ENCODE measurements around the gene LPP. TPM values are rescaled to one million over a fixed set of nuclear protein-coding genes. Genes with fewer than 3 reads are reported as not detected.

LPP gene
- total RNA-seq, 4 donors from 2014 or later: 109 to 170 (median 132) TPM

DNA sequence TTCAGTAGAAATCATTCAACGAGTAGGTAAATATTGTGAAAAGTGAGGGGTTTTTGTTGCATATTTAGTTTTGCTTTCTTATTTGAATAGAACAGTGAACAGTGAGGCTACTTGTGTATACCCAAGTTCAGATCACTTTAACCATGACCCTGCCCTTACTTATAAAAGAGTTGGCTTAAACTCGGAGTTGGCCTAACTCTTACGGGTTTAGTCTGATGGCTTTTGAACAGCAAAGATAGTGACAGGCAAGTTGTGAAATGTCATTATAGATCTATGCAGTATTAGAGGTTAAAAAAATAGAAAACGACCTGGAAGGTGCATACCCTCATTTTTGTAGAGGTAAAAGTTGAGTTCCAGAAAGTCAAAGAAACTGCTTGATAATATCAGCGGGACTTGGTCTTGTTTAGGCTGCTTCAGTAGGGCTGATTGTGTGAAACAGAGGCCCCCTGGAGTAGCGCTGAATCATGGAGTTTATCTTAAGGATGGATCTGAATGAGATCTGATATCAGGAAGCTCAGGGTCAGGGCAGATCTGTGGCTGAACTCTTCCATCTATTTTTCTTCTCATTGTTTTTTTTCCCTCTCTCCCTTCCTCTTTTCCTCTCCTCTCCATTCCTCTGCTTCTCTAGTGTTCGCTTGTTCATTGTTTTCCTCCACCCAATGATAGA lies 359.8 kb downstream of the LPP start:
- no peak overlapping the region for H3K4me3 ChIP-seq
- TF ChIP-seq, protein P1, sequence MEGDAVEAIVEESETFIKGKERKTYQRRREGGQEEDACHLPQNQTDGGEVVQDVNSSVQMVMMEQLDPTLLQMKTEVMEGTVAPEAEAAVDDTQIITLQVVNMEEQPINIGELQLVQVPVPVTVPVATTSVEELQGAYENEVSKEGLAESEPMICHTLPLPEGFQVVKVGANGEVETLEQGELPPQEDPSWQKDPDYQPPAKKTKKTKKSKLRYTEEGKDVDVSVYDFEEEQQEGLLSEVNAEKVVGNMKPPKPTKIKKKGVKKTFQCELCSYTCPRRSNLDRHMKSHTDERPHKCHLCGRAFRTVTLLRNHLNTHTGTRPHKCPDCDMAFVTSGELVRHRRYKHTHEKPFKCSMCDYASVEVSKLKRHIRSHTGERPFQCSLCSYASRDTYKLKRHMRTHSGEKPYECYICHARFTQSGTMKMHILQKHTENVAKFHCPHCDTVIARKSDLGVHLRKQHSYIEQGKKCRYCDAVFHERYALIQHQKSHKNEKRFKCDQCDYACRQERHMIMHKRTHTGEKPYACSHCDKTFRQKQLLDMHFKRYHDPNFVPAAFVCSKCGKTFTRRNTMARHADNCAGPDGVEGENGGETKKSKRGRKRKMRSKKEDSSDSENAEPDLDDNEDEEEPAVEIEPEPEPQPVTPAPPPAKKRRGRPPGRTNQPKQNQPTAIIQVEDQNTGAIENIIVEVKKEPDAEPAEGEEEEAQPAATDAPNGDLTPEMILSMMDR (IDR thresholded peaks at IDR 0.05): no peak
- no peak for TF ChIP-seq POLR2A (IDR thresholded peaks at IDR 0.05)
- H3K27me3 ChIP-seq: no peaks in the 10 kb centered on the region
- no peaks in the 10 kb centered on the region for H3K9me3 ChIP-seq
- no peak overlapping the region for H3K27ac ChIP-seq
- no peaks in the 10 kb centered on the region for H3K36me3 ChIP-seq
- no peak for DNase-seq
- no peaks in the 10 kb centered on the region for H3K4me1 ChIP-seq

DNA sequence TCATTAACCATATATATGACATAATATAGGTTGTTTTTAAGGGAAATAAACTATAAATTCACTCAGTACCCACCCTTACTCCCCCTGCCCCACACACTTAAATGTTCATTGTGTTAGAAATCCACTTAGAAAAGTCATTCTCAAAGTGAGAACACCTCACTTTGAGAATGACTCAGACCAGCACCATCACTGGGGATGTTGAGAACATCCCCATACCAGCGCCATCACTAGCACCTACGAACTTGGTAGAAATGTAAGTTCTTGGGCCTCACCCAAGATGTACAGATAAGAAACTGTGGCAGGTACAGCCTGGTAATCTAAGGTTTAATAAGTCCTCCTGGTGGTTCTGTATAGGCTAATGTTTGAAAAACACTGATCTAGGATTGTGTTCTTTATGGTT lies 362.6 kb downstream of the LPP start:
- no peak overlapping the region for H3K4me3 ChIP-seq
- no peaks in the 10 kb centered on the region for H3K4me1 ChIP-seq
- H3K9me3 ChIP-seq: no peaks in the 10 kb centered on the region
- TF ChIP-seq, protein P1 (IDR thresholded peaks at IDR 0.05): no peak
- H3K36me3 ChIP-seq: no peaks in the 10 kb centered on the region
- no peak for DNase-seq
- H3K27ac ChIP-seq: no peak overlapping the region
- H3K27me3 ChIP-seq: no peaks in the 10 kb centered on the region

DNA sequence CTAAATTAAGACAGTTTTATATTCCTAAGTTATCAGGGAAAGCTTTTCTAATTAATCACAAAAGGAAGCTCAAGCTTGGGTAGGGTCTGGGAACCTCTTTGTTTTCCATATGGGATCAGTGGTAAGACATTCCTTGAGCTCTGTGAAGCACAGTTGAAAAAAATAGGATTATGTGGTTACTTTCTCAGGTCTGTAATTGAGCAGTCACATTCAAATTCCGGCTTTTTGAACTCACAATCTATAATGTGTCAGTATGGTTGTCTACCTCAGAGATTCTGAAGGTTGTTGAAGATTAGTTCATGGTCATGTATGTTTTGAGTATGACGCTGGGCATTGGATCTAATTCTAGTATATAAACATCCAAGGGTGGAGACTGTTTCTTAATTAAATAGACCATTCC lies 364.5 kb downstream of the LPP start:
- no peak for TF ChIP-seq POLR2A (IDR thresholded peaks at IDR 0.05)
- TF ChIP-seq, protein P1 (IDR thresholded peaks at IDR 0.05): no peak
- H3K27me3 ChIP-seq: no peaks in the 10 kb centered on the region
- H3K9me3 ChIP-seq: no peaks in the 10 kb centered on the region

DNA sequence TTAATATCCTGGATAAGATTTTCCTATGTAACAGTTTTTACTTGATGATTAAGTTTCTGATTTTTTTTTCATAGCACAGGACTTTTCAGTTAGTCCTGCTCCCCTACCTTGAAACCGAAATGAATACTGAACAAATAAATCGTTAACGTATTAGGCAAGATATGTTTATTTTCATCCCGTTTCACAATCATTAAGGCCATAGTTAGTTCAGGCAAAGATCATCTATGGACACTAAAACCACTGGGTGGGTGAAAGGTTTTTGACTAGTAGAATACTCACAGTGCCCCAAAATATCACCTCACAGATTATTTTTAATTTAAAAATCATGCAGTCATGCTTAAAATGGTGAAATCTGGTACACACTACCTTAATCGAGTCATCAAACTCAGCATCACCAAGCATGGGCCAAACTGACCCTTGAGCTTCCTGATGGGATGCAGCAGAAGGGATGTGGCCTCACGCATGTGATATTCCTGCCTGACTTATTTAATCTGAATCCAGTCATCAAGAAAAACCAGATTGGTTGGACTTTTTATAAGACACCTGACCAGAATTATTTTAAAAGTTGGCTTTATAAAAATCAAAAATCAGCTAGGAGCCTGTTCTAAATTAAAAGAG lies 365.0 kb downstream of the LPP start:
- Histone ChIP-seq H3K27ac (no peak overlapping the region), H3K4me1 (no peaks in the 10 kb centered on the region), H3K9me3 (no peaks in the 10 kb centered on the region), H3K36me3 (no peaks in the 10 kb centered on the region), H3K4me3 (no peak overlapping the region), H3K27me3 (no peaks in the 10 kb centered on the region)
- no peak for DNase-seq
- TF ChIP-seq POLR2A (IDR thresholded peaks at IDR 0.05): no peak
- TF ChIP-seq, protein P1 (IDR thresholded peaks at IDR 0.05): no peak

More for the DNA sequence above, 364.5 kb downstream of the LPP start:
- DNase-seq: no peak
- H3K4me1 ChIP-seq: no peaks in the 10 kb centered on the region
- no peak overlapping the region for H3K4me3 ChIP-seq
- no peak overlapping the region for H3K27ac ChIP-seq
- H3K36me3 ChIP-seq: no peaks in the 10 kb centered on the region

DNA sequence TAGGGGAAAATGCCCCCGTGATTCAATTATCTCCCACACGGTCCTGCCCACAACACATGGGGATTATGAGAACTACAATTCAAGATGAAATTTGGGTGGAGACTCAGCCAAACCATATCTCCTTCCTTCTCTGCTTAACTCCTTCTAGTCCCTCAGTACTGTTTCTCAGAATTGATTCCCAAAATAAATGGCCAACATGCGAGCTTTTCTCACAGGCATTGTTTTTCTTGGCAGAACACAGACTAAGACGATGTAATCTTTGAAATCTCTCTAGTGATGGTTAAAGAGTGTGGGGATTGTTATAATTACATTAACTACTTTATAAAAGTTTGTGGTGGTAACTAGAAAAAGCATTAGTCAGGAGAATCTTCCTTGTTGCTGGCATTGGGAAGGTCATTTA lies 366.5 kb downstream of the LPP start:
- no peak overlapping the region for H3K4me3 ChIP-seq
- no peak overlapping the region for H3K27ac ChIP-seq
- TF ChIP-seq, protein P1 (IDR thresholded peaks at IDR 0.05): no peak
- no peak for TF ChIP-seq POLR2A (IDR thresholded peaks at IDR 0.05)
- DNase-seq: no peak
- H3K9me3 ChIP-seq: no peaks in the 10 kb centered on the region
- no peaks in the 10 kb centered on the region for H3K27me3 ChIP-seq
- no peaks in the 10 kb centered on the region for H3K4me1 ChIP-seq
- H3K36me3 ChIP-seq: no peaks in the 10 kb centered on the region

Data from Peyer's patch (tissue), 4 donors.